ENCODE data around the gene UBE2J2. TPM values are rescaled to one million over a fixed set of nuclear protein-coding genes. Genes with fewer than 3 reads are reported as not detected.

UBE2J2 gene
- total and polyA plus RNA-seq, 2 of the 8 experiments (the other 6 are each of a cell fraction or from before 2014, with no cell fraction given), result 33.6 to 67.9 TPM

DNA sequence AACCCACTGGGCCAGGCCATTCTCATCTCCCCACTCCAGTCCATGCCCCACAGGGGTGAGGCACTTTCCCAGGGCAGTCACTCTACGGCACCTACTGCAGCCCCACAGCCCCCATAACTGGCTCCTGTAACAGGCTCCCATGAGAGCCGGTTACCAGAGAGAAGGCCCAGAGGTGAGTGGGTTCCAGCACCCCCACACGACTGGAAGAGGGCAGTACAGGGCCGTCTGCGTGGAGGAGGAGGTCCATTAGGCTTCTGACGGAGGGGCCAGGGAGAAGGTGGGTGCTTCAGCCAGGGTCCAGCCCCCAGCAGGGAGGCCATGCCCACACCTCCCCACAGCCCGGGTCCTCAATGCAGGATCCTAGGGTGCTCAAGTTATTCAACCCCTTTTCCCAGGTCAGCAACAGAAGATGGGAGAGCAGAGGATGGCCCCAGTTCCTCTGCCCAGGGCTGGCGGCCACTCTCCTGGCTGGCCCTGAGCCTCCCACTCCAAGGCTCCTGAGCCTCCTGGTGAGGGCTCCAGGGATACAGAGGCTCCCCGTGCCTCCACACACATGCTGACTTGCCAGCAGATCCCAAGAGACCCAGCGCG is 32.5 kb upstream of the UBE2J2 start:
- H3K4me2 ChIP-seq (ENCODE audit: insufficient read depth in 1 of 2, low read depth in 2 of 2, low read length in 2 of 2), result peak overlapping the region; percentile 66 to 95; a peak in 3 of 4 replicates
- H3K36me3 ChIP-seq (ENCODE audit: control insufficient read depth in 2 of 4, insufficient read depth in 4 of 4, low read length in 3 of 4), result peaks cover 0 to 7% (median 4%) of the 10 kb centered on the region in 4 experiments; a peak in 4 of 8 replicates
- H3K56ac ChIP-seq (replicated peaks; ENCODE audit: insufficient read length, low read depth, low read length), result no peak overlapping the region
- H4K5ac ChIP-seq (ENCODE audit: insufficient read length, low read depth, low read length), result no peak overlapping the region
- DNase-seq (ENCODE audit: low read depth in 1 of 2, low spot score in 2 of 2) (no peak), FAIRE-seq (no peak)
- H3K27ac ChIP-seq (ENCODE audit: low read depth, low read length), result no peak overlapping the region
- no peak overlapping the region for H3K14ac ChIP-seq (ENCODE audit: insufficient read length)
- H3K4ac ChIP-seq (replicated peaks; ENCODE audit: insufficient read length, low read depth, low read length), result no peak overlapping the region
- H4K8ac ChIP-seq (ENCODE audit: extremely low read depth, insufficient read depth, low read length), result no peak overlapping the region
- no peak overlapping the region for H2BK20ac ChIP-seq (ENCODE audit: low read length)
- H4K20me1 ChIP-seq (replicated peaks in 1 of 2; ENCODE audit: control insufficient read depth in 1 of 2, insufficient read depth in 2 of 2, low read length in 2 of 2), result peaks cover 0 to 24% of the 10 kb centered on the region in 2 experiments
- no peak overlapping the region; the same call in 1 of the 2 replicates for H3K18ac ChIP-seq (ENCODE audit: extremely low read depth, low read length)
- H3K4me3 ChIP-seq (ENCODE audit: extremely low read depth in 1 of 4, insufficient read depth in 2 of 4, low read depth in 3 of 4, low read length in 4 of 4), result peak overlapping the region in 2 of 4 experiments; percentile 65 to 91; a peak in 3 of 8 replicates
- H3K9me3 ChIP-seq (ENCODE audit: insufficient read depth in 2 of 2, low read depth in 1 of 2, low read length in 1 of 2), result no peaks in the 10 kb centered on the region
- H2BK12ac ChIP-seq (ENCODE audit: low read depth, low read length), result peak overlapping the region; percentile 10; the same call in 1 of the 2 replicates
- peaks cover 0 to 4% (median 1%) of the 10 kb centered on the region in 4 experiments; a peak in 1 of 7 replicates for H3K27me3 ChIP-seq (replicated peaks in 1 of 4; ENCODE audit: control insufficient read depth in 3 of 4, extremely low read depth in 1 of 4, insufficient read depth in 3 of 4, low read length in 3 of 4)
- H2BK5ac ChIP-seq (ENCODE audit: low read depth, low read length), result peak overlapping the region; percentile 78; the same call in 1 of the 2 replicates
- no peak overlapping the region for H2BK120ac ChIP-seq (replicated peaks; ENCODE audit: low read depth, low read length)
- no peak overlapping the region for H2BK15ac ChIP-seq (ENCODE audit: low read length)
- H3K79me2 ChIP-seq (ENCODE audit: control insufficient read depth in 1 of 2, insufficient read depth in 2 of 2, low read length in 2 of 2), result peaks cover 0 to 6% of the 10 kb centered on the region in 2 experiments; a peak in 1 of 4 replicates
- H2AFZ ChIP-seq (ENCODE audit: low read length), result no peak overlapping the region
- TF ChIP-seq RAD21 (IDR thresholded peaks at IDR 0.05 in 1 of 2, conservative IDR thresholded peaks at IDR 0.05 in 1 of 2; ENCODE audit: low read depth in 2 of 2, low read length in 2 of 2) (peak; percentile 14 to 39; a peak in 3 of 4 replicates), TAF1 (IDR thresholded peaks at IDR 0.05; ENCODE audit: low read depth, low read length) (no peak)
- TF ChIP-seq, protein P1, sequence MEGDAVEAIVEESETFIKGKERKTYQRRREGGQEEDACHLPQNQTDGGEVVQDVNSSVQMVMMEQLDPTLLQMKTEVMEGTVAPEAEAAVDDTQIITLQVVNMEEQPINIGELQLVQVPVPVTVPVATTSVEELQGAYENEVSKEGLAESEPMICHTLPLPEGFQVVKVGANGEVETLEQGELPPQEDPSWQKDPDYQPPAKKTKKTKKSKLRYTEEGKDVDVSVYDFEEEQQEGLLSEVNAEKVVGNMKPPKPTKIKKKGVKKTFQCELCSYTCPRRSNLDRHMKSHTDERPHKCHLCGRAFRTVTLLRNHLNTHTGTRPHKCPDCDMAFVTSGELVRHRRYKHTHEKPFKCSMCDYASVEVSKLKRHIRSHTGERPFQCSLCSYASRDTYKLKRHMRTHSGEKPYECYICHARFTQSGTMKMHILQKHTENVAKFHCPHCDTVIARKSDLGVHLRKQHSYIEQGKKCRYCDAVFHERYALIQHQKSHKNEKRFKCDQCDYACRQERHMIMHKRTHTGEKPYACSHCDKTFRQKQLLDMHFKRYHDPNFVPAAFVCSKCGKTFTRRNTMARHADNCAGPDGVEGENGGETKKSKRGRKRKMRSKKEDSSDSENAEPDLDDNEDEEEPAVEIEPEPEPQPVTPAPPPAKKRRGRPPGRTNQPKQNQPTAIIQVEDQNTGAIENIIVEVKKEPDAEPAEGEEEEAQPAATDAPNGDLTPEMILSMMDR (IDR thresholded peaks at IDR 0.05; ENCODE audit: control extremely low read depth in 1 of 3, insufficient read depth in 1 of 3, low read depth in 1 of 3, low read length in 3 of 3), result peak in 2 of 3 experiments; percentile 31 to 52; a peak in 3 of 4 replicates
- H3K79me1 ChIP-seq (ENCODE audit: low read depth, low read length), result peaks cover 4% of the 10 kb centered on the region; the same call in 1 of the 2 replicates
- H3K23me2 ChIP-seq (ENCODE audit: low read depth, low read length), result peaks cover 21% of the 10 kb centered on the region; the same call in 1 of the 2 replicates
- ChIA-PET CTCF (ENCODE audit: partially characterized antibody) (interaction anchor here (1.3 kb wide), 1 partner anchor 41 kb away, joined by 3 read pairs; no protein-coding TSS in a partner anchor), POLR2A (ENCODE audit: partially characterized antibody) (interaction anchor here (0.5 to 1.5 kb wide), 4 partner anchors 11 to 47 kb away, joined by 3 to 5 read pairs (median 4); no protein-coding TSS in a partner anchor)
- H3K9ac ChIP-seq (replicated peaks in 1 of 4; ENCODE audit: extremely low read depth in 1 of 4, low read depth in 3 of 4, low read length in 3 of 4), result no peak overlapping the region
- no peak overlapping the region for H3K23ac ChIP-seq (ENCODE audit: insufficient read length)
- no peak overlapping the region; the same call in 1 of the 2 replicates for H2AK5ac ChIP-seq (ENCODE audit: low read depth, low read length)
- H4K91ac ChIP-seq (replicated peaks; ENCODE audit: insufficient read length, low read length), result peak overlapping the region; percentile 56
- H3K4me1 ChIP-seq (replicated peaks in 1 of 4; ENCODE audit: control insufficient read depth in 3 of 4, insufficient read depth in 4 of 4, low read length in 3 of 4), result peaks cover 0 to 40% (median 31%) of the 10 kb centered on the region in 4 experiments; a peak in 6 of 7 replicates
- 71% methylated on average over 10 of the region's 11 CpGs; no CpG with 5 or more reads in 1 of the 2 experiments for WGBS, 2 experiments (ENCODE audit: extremely low coverage in 1 of 2, insufficient coverage in 1 of 2, insufficient read length in 1 of 2, insufficient replicate concordance in 2 of 2, low coverage in 1 of 2, low lambda C conversion rate in 2 of 2, missing lambda C conversion rate in 1 of 2)

Measured in H1 (cell line).